GM21447 (cell line): ENCODE data around the gene SCUBE3.

Source experiments
- ATAC-seq: cut with Tn5 transposase; IDR thresholded peaks from one replicate; pipeline ENCODE4 v1.9.1; 2021; ENCODE audit not compliant: unreplicated experiment

Gene SCUBE3

DNA sequence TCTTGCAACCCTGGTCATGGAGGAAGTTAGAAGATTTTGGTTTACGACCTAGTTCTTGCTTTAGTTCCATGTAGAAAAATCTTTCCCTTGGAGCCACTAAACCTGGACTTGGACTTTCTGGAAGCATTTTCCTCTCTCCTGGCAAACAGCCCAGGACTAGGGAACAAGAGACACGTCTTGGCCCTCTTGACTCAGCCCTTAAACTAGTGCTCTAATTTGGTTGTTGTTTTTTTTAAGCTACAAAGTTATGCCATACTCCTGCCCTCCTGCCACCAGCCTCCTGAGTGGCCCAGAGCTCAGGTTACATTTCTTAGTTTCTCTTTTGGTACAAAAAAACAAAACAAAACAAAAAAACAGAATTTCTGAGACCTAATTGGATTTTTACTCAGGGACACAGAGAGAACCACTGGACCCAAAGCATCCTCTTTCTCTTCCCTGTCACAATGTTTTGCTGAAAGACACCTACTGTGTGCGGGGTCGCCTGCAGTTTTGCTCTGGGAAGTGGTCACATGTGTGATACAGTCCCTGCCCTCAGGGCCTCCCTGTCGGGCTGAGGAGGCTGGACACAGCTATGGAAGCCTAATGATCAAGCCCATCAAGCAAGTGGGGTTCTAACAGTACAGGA, 32.3 kb upstream of the SCUBE3 start:
- ATAC-seq: no peak

DNA sequence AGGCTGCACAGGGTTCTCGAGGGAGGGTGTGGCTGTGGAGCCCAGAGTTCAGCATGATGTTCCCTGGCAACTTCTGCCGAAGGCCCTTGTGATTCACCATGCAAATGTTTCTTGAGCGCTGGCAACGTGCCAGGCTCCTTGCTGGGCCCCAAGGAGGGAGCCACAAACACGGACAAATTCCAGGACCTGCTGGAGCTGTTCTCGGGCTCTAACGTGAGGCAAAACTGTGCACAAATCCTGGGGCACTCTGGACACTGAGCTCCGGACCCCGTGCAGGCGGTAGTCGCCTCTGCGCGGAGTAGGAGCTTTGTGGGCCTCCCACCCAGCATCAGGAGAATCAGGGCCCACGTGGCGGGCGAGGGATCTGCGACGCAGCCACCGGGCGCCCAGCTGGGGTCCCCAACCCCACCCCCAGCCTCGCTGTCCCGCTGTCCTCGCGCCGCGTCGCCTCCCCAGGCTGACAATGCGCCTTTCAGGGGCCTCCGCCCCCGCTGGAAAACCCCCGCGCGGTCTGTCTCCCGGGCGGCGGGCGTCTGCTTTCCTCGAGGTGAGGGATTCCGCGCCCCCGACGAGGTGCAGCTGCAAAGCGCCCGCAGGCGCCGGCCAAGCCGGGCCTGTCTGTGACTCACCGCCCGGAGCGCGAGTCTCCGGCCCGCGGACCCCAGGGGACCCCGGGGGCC, 31.7 kb upstream of the SCUBE3 start:
- no peak for ATAC-seq

DNA sequence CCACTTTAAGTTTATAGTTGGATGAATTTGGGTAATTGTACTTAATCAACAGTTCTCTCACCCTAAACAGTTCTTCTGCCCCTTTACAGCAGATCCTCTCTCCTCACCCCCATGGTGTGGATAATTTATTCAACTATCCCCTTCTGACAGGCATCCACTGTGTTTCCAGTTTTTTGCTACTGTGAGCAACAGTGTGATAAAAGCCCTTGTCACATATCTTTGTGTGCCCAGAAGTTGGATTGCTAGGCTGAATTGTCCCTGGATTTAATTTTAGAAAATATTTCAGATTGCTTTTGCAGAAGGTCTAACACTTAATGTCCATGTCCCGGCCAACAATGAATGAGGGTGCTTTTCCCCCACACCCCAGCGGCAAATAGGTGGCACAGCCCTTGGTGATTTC, 30.5 kb upstream of the SCUBE3 start:
- no peak for ATAC-seq

DNA sequence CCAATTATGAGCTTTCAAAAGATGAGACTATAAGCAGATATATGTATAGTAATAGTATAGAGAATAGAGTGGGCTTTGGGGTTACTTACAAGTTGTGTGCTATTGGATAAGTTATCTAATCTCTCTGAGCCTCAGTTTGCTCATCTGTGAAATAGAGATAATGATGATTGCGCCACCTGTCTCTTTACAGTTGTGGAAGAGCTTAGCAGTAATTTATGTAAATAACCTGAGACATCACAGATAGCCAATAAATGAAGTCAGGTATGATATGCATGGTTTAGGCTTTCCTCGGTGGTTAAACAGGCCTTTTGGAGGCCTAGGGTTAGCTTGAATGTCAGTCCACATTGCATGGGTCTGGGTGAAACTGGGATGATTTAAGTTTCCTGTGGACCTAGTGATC, 29.8 kb upstream of the SCUBE3 start:
- ATAC-seq: no peak

DNA sequence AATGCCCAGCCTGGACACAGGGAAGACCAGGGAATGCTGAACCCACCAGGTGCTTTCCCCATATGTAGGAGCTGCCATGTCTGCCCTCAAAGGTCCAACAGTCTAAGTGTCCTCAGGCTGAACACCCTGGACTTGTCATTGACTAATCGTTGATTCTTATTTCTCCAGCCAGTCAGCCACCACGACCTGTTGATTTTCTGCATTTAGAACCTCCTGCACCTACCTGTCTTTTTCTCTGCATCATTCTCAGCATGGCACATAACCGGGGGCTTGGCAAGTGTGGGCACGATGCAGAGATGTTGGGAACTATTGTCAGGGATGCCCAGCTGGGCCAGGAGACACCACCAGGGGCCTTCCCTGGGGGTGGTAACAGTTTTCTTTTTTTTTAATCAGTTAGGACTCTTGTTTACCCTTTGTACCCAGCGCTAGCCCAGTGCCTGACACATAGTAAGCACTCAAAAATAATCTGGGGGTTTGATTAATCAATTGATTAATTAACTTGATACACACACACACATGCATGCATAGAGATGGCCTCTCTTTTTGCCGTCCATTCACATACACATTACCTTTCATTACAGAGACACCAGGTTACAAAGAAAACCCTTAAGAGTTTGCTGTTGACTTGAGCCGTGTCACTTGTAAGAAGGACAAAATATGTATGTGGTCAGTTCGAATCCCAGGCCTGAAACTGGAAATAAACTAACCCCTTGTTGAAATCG, 29.0 kb upstream of the SCUBE3 start:
- ATAC-seq: no peak

DNA sequence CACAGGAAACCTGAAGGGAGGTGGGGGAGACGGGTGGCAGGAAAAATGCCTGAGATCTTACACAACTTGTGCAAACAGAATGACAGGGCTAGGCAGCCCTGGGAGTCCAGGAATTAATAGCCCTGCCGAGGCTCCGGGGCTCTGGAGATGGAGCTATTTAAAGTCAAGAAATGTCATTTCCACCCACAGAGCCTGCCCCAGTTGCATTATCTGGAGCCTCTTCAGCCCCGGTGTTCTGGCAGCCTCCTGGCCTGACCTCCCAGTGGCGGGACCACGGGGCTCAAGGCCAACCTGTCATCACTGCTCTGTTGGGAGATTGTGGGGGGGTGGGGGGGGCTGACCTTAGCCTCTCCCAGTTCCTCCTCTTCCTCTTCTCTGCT, 28.5 kb upstream of the SCUBE3 start:
- no peak for ATAC-seq

DNA sequence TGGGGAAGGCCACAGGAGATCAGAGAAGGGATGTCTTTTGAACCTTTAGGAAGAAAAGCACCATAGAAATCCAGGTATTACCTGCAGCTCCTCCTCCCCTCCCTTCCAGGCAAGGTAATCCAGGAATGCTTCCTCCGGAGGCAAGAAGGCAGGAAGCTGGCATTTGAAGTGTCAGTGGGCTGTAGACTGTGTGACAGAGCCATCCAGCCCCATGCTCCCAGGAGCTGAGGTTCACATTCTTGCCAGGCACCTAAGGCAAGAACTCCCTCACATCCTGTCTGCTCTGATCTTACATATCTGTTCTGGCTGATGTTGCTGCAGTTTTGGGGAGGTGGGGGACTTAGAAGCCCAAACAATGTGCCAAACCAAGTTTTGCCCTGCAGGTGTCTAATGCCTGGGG, 27.8 kb upstream of the SCUBE3 start:
- no peak for ATAC-seq

DNA sequence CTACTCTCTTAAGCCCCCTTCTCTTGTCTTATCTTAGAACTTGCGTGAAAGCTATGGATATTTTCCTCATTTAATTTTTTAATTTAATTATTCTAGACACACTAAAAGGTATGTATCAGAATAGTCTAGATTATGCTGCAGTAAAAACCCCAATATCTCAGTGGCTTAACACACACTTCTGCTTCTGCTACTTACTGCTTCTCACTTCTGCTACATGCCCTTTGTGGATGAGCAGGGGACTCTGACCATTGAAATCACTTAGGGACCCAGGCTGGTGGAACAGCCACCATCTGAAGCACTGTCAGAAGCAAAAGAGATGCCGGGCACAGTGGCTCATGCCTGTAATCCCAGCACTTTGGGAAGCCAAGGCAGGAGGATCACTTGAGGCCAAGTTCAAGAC, 27.2 kb upstream of the SCUBE3 start:
- ATAC-seq: no peak

DNA sequence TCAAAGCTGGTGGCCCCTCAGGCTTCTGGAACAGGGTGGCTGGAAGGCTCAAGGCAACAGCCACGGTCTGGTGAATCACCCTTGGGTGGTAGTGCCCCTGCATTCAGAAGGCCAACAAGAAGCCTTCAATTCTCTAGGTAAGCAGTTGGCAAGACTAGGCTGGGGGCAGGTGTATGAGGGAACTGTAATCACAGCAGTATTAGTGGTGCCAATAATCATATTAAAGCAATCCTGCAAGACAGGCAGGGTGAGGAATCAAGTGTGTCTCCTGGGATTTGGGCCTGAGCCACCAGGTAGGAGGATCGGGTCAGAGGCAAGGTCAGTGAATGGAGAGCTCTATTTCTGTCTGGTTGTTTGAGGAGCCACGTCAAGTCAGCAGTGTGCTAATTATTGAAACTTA, 24.9 kb upstream of the SCUBE3 start:
- no peak for ATAC-seq

DNA sequence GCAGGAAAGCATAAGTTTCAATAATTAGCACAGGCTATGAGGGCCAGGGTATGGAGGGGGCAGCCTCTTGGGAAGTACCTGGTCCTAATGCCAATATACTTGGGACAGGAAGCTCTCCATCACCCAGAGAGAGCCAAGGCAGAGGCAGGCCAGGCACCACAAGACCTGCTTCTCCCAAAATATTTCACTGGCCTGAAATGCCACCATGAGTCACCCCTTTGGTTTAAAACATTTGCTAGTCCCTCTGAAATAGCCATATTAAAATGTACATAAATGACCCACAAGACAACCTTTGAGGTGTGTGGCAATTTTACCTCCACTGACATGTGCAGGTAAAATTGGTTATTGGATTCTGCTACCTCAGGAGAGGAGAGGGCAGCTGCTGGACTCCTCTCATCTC, 23.4 kb upstream of the SCUBE3 start:
- no peak for ATAC-seq

DNA sequence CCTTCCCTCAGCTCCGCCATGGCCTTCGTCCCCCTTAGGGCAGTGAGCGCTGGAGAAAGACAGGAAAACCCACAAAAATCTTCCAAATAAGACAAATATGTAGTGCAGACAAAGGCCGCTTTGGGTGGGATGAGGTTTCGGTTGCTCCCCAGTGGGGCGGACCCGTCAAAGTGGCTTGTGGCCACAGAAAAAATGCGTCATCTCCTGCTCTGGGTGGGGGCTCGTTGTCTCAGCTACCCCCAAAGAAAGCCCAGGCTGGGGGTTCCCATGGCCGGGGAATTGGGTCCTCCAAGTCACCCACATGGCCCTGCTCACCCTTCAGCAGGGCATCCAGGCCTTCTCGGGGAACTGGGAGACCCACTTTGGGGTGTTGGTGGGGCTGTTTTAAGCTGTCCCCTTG, 21.9 kb upstream of the SCUBE3 start:
- no peak for ATAC-seq

DNA sequence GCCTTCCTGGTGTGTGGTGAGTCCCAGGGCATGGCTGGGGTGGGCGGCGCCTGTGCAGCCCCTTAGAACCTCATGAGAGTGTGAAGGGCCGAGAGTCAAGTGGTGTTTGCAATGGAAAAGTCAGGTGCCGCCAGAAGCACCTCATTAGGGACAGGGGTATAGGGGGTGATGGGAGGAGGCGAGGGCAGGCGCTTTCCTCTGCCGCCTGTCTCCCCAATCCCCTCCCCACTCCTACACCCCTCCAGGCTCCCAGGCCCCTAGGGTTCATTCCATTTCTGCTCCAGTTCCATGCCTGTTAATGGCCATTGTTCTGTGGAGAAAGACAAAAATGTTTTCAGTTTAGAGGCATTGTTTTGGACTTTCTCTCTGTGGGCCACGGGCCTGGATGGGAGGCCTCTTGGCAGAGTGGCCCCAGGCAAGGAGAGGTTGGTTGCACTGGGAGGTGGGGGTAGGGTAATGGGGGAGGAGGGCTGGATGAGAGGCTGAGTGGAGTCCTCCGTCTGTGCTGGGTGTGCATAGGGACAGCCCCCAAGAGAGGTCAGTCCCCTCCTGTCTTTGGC, 21.4 kb upstream of the SCUBE3 start:
- no peak for ATAC-seq

DNA sequence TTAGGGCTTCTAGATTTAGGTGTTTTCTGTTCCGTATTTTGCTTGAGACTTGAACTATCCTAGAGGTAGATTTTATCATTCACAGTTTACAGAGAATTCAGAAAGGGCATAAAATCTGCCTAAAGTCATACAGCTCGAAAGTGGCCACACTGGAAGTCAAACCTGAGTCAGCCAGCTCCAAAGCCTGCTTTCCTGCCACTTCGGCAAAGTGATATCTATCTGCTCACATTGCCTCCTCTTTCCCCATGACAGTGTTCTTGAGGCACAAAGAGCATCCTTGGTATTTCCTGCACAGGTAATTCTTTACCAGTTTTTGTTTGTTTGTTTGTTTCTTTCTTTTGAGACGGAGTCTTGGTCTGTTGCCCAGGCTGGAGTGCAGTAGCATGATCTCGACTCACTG, 19.4 kb upstream of the SCUBE3 start:
- ATAC-seq: no peak

DNA sequence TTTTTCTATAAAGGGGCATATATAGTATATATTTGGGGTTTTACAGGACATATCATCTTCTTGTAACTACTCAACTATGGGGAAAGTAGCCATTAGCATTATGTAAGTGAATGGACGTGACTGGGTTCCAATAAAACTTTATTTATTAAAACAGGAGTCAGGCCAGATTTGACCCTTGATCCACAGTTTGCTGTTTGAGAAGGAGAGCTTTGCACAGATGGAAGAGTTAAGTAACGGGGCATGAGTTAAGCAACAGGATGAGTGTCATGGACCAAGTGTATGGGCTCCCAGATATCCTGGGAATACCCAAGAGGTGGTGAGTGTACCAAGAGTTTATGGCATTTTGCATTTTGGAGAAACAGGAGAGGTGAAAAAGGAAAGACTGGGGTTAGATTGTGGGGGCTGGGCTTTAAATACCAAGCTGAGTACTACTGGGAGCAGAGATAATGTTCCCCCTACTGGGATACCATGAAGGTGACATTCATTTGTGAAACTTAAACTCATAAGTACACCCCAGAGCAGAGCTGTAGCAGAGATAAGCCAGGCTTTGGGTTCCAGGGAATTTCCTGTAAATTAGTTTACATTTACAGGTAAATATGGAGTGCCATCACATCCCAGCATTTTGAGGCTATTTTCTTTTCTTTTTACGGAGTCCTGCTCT, 18.5 kb upstream of the SCUBE3 start:
- no peak for ATAC-seq

DNA sequence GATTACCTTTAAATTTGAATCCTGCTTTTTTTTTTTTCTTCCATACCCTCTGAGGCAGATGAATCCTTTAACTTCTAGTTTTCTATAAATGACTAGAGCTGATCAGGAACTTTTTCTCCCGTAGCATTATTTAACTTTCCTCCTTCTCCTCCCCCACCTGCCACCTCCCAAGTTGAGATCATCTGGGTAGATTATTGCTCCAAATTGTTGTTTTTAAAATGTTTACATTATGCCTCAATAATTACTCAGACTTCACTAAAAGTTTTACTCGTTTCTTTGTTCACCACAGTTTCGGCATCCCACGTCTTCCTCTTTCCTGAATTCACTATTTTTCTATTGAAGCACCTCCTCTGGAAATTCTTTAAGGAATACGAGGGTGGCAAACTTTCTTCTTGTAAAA, 16.6 kb upstream of the SCUBE3 start:
- no peak for ATAC-seq

DNA sequence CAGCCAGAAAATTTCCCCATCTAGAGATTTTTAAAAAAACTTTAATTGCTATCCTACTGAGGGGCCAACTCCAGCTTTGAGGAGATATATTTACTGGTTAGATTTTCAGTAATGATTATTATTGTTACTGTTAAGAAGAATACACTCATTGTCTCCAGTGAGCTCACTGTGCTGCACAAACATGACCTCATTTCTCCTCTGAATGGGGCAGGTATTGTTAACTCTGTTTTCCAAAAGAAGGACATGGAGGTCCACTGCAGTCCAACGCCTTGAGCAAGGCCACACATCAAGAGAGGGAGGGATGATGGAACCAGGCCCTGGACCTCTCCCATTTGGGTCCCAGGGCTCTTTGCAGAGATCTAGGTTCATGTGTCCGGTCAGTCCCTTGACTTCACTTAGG, 13.9 kb upstream of the SCUBE3 start:
- ATAC-seq: no peak

DNA sequence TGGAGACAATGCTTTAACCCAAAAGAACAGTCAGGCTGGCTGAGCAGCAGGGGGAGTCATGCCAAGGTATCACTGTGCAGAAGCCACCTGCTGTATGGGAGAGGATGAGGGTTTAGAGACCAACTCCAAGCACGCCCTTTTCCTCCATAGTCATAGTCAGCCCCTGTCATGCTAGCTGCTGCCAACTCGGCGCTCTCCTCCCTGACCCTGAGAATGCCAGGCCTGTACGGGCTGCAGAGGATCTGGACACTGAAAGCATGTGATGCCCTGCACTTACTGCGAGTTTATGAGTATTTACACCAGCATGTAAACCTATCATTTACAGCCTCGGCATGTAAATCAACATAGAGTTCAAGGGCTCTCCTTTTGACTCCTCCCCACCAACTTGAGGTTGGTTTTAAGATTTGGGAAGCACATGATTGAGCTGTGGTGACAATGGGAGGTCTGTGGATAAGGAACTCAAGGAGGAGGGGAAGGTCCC, 11.7 kb upstream of the SCUBE3 start:
- ATAC-seq: no peak

DNA sequence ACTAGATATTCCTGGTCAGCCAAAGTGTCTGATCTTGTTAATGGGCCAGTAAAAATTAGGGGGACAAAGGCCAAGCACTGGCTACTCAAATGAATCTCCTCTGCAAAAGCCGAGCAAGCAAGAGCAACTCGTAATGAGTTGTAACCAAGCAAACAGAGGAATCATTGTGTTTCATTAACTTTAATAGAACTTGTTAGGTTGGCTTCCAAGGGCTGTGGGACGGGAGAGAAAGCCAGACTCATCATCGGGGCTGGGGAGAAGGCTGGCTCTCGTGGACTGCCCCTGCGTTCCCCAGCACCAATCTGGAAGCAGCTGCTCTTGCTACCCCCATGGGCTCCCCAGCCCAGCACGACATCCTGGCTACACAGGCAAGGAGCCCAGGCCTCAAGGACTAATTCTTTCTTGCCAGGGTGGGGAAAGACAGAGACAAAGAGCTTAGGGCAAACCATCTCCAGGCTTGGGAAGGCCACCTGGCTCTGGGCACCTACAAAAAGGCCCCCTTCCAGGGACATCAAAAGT, 10.5 kb upstream of the SCUBE3 start:
- no peak for ATAC-seq

DNA sequence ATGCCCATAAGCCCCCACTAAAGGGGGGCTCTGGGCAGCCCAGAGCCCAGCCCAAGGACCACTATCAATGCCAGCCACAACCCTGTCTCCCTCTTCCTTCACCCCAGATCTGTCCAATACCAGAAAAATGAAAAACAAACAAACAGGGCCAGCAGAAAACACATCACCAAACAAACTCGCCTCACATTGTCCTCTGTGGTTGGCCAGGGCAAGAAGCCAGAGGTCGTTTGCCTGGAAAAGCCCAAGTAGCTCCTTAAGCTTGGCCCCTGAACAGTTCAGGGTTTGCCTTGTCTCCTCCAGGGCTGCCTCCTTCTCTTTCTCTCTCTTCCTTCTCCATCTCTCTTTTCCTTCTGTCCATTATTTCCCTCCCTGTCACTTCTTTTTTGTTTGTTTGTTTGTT, 10.1 kb upstream of the SCUBE3 start:
- ATAC-seq: no peak

DNA sequence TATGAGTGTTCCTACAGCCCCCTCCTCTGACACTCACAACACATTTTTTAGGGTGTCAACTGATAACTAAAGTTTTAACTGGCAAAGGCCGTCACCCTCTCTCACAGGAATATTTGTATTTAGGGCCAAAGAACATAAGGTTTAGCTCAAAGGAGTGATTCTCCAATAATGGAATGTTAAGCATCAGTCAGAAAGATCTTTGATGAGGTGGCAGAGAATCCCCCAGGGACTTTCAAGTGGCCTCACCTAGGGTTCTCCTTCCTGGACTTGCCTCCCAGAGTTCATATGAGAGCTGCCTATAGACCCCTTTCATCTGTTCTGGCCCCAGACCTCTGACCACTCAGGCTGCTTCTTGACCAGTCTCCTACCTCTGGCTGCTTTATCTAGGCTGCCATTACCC, 7.4 kb upstream of the SCUBE3 start:
- no peak for ATAC-seq

DNA sequence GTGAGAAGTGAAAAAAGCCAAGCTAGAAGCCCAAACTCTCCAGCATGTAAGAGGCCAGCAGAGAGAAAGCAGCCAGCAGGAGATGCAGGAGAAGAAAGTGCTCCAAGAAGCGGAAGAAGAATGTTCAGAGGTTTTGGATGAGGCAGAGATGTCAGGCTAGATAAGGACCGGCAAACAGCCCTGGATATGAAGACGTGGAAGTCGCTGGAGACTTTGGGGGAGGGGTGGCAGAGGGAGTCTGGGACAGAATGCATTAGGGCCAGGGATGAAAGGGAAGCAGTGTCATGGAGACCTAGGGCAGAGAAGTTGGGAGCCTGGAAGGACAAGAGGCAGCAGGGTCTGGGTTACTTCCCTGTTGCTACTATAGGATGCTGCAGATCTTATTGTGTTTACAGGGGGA, 5.3 kb upstream of the SCUBE3 start:
- ATAC-seq: no peak
